HG03039 (cell line): ENCODE data around the gene TTLL10.

Experiments used
- ATAC-seq: cut with Tn5 transposase; IDR thresholded peaks from one replicate; pipeline ENCODE4 v1.9.1; 2021; ENCODE audit warnings: mild to moderate bottlenecking, moderate library complexity; ENCODE audit not compliant: unreplicated experiment

TTLL10 gene

DNA sequence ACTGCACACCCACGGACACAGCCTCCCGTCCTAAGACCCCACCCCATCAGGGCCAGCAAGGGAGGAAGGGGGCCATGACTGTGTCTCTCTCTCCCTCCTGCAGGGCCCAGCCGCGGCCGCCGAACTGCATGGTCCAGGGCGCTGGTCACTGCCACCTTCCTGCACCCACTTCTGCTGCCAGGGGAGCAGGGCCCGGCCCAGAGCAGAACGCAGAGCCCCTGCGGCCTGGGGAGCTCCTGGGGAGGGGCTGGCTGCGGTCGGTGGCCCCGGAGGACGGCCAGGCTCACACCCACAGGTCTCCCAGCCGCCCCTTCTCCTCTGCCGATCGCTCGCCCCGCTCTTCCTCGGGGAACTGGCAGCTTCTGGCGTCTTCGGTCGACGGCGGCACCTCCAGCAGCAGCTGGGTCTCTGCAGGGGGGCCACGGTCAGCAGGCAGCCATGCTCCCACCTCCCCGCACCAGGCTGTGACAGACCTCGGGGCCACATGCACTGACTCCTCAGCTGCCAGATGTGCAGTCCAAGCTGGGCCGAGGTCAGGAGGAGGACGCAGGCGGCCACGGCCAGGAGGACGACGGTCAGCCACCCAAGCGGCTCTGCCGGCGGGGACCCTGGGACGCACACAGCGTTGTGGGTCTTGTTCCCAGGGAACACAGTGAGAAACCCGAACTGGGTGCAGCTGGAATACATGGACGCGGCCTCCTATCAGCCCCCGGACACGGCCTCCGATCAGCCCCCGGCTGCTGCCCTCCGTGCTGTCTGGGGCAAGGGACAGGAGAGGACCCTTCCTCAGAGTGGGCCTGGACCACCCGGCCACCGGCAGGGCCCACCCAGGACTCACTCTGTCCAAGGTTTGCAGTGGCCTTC lies 30.1 kb downstream of the TTLL10 start:
- no peak for ATAC-seq

DNA sequence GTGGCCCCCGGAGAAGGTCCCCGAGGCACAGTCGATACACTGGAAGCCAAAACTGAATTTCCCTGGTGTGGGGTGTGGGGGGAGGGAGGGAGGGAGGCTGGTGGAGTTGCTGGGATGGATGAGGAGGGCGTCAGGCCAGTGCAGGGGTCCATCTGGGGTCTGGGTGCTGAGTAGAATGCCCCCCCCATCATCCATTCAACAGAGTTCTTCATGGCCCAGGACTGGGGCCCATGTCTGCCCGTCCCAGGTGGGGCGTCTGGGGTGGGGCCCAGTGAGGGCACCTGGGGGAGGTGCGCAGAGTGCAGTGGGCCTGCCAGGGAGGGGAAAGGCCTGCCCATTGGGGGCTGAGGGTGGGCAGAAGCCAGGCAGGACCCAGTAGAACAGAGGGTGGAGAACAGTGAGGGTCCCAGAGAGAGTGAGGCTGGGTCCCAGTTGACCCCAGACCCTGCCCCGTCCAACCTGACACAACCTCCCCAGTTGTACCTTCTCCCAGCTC lies 30.8 kb downstream of the TTLL10 start:
- ATAC-seq, result no peak

- no peak for ATAC-seq
Measured at GRCh38 chr1:1204998-1205768, 31.5 kb downstream of the TTLL10 start.

GRCh38 chr1:1205769-1206375 lies 32.2 kb downstream of the TTLL10 start:
- ATAC-seq, result no peak

GRCh38 chr1:1206376-1206965 lies 32.8 kb downstream of the TTLL10 start, which contains the start of gene TNFRSF18:
TSS of gene TNFRSF18 (minus strand) at chr1:1206592. CDS start at chr1:1206571, 21 bp downstream.
- no peak for ATAC-seq

- no peak for ATAC-seq
Measured at GRCh38 chr1:1206966-1207531, 33.4 kb downstream of the TTLL10 start.

DNA sequence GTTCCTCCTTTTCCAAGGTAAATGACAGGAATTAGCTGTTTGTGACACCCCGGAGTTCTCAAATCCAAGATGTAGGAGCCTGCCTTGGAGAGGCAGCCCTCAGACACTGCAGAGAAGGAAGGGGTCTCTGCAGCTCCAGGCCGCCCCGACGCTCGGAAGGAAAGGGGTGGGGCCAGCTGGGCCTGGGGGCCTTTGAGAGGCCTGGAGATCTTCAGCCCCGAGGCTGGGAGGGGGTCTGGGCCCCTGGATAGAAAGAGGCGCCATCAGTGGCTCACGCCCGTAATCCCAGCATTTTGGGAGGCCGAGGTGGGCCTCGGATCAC lies 33.9 kb downstream of the TTLL10 start:
- ATAC-seq, result no peak

GRCh38 chr1:1208713-1209433 lies 35.2 kb downstream of the TTLL10 start:
- ATAC-seq, result no peak

- ATAC-seq, result no peak
Measured at GRCh38 chr1:1210726-1211540, 37.3 kb downstream of the TTLL10 start.

DNA sequence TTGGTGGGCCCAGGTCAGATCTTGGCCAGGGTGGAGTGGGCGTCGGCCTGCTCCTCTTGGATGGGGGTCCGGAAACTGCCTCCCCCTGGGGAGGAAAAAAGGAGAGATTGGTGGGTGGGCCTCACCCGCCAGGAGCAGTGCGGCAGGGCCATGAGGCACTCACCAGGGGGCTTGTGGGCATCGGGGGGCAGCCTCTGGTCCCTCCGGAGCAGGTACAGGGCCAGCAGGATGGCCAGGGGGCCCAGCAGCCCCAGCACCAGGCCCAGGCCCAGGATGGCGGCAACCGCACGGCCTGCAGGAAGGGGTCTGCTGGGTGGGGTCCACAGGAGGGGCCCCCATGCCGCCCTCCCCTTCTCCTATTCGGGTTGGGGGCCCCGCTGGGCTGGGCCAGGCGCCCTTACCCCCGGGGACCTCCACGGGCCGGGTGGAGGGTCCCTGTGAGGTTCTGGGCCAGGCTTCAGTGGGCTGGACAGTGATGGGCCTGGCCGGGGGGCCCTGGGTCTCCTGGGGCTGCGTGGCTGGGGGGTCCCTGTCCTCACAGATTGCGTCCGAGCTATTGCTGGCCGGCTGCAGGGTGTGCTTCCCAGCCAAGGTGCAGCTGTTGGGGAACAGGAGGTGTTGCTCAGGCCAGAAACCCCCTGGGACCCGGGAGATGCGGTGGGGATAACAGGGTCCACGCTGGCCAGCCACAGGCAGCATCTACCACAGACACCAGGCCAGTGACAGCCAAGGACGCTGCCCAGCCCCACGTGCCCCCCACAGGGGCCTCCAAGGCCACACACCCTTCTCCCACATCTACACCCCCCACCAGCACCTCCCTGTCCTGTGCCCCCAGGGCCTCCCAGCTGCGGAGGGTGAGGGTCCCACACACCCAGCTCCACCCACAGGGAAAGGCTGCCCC lies 38.1 kb downstream of the TTLL10 start:
- ATAC-seq, result no peak

DNA sequence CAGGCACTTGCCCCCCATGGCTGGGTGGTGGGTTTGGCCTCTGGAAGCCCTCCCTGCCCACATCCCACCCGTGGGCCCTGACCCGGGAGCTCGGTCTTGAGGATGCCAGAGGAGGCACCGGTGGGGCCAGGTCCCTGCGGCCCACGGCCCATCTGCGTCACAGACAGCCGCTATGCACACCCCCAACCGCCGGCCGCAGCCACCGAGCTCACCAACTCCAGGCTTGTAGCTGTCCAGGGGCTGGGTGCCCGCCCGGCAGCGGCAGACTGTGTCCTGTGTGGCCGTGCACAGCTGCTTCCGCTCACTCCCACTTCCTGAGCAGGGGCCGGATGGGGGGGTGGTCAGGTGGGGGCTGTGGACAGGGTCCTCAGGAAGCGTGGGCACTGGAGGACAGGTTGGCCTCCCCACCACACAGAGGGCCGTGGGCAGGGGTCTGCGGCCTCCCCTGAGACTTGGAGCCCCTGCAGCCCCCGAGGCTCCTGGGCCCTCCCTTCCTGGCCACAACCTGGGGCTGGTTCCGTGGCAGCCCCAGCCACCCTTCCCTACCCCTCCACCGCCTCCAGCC lies 39.2 kb downstream of the TTLL10 start:
- no peak for ATAC-seq

GRCh38 chr1:1213345-1214265 lies 39.9 kb downstream of the TTLL10 start, which contains the start of gene TNFRSF4:
TSS of gene TNFRSF4 (minus strand) at chr1:1214153. CDS start at chr1:1214127, 26 bp downstream.
- ATAC-seq, result no peak

GRCh38 chr1:1215080-1215676 lies 41.5 kb downstream of the TTLL10 start:
- ATAC-seq, result no peak

DNA sequence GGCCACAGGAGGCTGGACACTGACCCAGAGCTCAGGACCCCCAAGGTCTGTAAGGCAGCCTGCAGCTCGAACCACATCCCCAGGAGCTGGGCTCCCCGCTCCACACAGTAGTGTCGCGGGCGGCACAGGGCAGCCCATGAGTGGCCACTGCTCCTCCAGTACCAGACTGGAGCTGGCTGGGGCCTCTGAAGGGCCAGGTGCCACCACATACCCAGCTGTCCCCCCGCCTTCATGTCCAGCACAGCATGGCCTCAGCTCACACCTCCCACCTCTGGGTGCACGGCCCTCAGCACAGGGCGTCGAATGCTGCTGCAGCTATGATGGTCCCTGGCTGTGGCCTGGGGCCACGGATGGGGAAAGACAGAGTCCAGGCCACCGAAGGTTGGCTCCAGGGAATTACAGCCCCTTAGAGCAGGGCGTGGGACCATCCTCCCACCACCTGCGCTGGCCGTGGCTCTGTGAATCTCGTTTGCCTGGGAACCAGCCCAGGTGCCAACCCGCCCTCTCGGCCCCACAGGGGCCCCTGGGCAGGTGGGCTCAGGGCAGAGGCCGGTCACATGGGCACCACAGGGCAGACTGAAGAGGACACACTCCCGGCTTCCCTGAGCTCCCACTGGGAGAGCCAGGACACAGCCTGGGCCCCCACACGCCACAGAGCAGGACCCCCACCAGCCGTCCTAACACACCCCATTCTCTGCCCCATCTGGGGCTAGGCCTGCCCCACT lies 42.4 kb downstream of the TTLL10 start:
- ATAC-seq, result no peak

DNA sequence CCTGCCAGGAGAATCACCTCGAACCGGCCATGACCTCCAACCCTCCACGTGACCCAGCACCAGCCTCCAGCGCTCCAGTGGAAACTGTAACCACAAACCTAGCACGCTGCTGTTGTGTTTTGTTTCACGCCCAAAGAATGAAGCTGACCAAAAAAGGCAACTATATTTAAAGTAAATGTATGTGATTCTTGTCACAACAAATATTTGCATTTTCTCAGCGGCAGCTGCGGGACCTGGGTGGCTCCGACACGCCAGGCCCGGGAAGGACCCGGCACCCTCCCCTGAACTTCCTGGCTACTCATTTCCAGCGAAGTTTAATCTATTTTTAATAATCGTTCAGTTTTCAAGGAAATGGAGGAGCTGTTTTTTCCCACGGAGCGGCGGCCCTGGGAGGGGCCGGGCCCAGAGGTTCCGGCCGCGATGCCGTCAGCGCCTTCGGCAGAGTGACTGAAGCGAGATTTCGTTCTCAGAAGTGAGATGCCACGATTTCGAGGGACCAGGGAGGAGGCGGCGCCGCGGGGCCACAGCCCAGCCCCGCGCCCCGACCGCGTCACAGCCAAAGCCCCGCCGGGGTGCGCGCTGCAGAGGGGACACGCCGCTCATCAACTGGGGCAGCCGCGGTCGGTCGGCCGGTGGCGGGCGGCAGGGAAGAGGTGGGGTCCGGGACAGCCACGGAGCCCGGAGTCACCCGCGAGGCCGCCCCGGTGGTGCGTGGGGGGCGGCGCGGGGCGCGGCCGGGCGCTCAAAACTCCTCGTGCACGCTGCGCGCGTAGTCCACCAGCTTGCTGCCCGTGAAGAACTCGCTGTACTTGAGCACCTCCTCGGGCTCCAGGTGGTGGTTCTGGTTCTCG lies 43.3 kb downstream of the TTLL10 start:
- no peak for ATAC-seq
